ENCODE measurements around the gene GINM1.

- TF ChIP-seq GATA2 (IDR thresholded peaks at IDR 0.05; ENCODE audit: low read depth, low read length) (no peak), GATA3 (IDR thresholded peaks at IDR 0.05; ENCODE audit: low read depth, low read length) (no peak)
Measured at GRCh38 chr6:149614337-149614736, 48.2 kb downstream of the GINM1 start.

Measured in SH-SY5Y (cell line).